WTC11 (cell line): Measurements from ENCODE around the gene ITPR1. TPM values are rescaled to one million over a fixed set of nuclear protein-coding genes. Genes with fewer than 3 reads are reported as not detected.

ENCODE experiments used
- ATAC-seq: fragments of 200-7000 bp; cut with Tn5 transposase; 2 replicates; pipeline ENCODE4 v1.10.0; 2021; ENCODE audit warnings: mild to moderate bottlenecking, moderate library complexity
- CTCF ChIA-PET: fragments of 300-600 bp; sonication (Branson Sonifier 250); formaldehyde crosslinking; loops from one replicate; lab custom pipeline; 2021; ENCODE audit warnings: antibody characterized with exemption; lab: Charles Lee
- POLR2A ChIA-PET: fragments of 350-600 bp; sonication (Branson Sonifier 250); formaldehyde crosslinking; loops from one replicate; lab custom pipeline; 2021; ENCODE audit warnings: antibody characterized with exemption; lab: Charles Lee
- DNase-seq: peaks from one replicate; pipeline ENCODE4 v3.0.0; 2021; ENCODE audit warnings: low spot score
- H3K27ac Mint-ChIP-seq: 2 replicates; pipeline ENCODE4 v1.8.0; 2021; ENCODE audit warnings: mixed read lengths
- H3K27me3 Mint-ChIP-seq: 2 replicates; pipeline ENCODE4 v1.8.0; 2021; ENCODE audit warnings: low read depth, mild to moderate bottlenecking, moderate library complexity, mixed read lengths
- H3K36me3 Mint-ChIP-seq: 2 replicates; pipeline ENCODE4 v1.8.0; 2021; ENCODE audit warnings: mixed read lengths
- H3K4me1 Mint-ChIP-seq: 2 replicates; pipeline ENCODE4 v1.8.0; 2022; ENCODE audit warnings: mixed read lengths
- H3K4me3 Mint-ChIP-seq: 2 replicates; pipeline ENCODE4 v1.8.0; 2021; ENCODE audit warnings: mild to moderate bottlenecking, moderate library complexity, mixed read lengths
- H3K9me3 Mint-ChIP-seq: 2 replicates; pipeline ENCODE4 v1.8.0; 2021; ENCODE audit warnings: mixed read lengths
- ERG ChIP-seq: fragments of 250-450 bp; sonication (Bioruptor Pico); IDR thresholded peaks from 2 replicates; pipeline ENCODE4 v1.8.0; 2021; ENCODE audit warnings: mild to moderate bottlenecking
- FOXP4 ChIP-seq: sonication (generic); formaldehyde crosslinking; IDR thresholded peaks from 2 replicates; pipeline ENCODE4 v1.8.0; 2022; ENCODE audit warnings: mild to moderate bottlenecking, missing genetic modification reagents
- MXD4 ChIP-seq: fragments of 250-450 bp; sonication (Bioruptor Pico); IDR thresholded peaks from 2 replicates; pipeline ENCODE4 v1.8.0; 2021; ENCODE audit warnings: mild to moderate bottlenecking, moderate library complexity, borderline replicate concordance
- SP1 ChIP-seq: sonication (generic); formaldehyde crosslinking; conservative IDR thresholded peaks from 2 replicates; pipeline ENCODE4 v1.8.1; 2022; ENCODE audit warnings: missing genetic modification reagents
- USF2 ChIP-seq: sonication (generic); formaldehyde crosslinking; IDR thresholded peaks from 2 replicates; pipeline ENCODE4 v1.8.1; 2023; ENCODE audit warnings: mild to moderate bottlenecking, missing genetic modification reagents, moderate library complexity
- ZMAT4 ChIP-seq: fragments of 250-450 bp; sonication (Bioruptor Pico); IDR thresholded peaks from 2 replicates; pipeline ENCODE4 v1.9.0; 2021; ENCODE audit warnings: mild to moderate bottlenecking
- total RNA-seq: library from RNA; stranded (reverse); gene quantifications from 3 replicates; pipeline ENCODE4 v1.2.3, GENCODE V29; 2021
- TF ChIP-seq, protein P1 (sequence below): sonication (generic); formaldehyde crosslinking; IDR thresholded peaks from 2 replicates; pipeline ENCODE4 v1.8.0; 2023; ENCODE audit warnings: mild to moderate bottlenecking, missing genetic modification reagents
- TF ChIP-seq, protein P2 (sequence below): fragments of 250-450 bp; sonication (Bioruptor Pico); IDR thresholded peaks from 2 replicates; pipeline ENCODE4 v1.9.0; 2021; ENCODE audit warnings: mild to moderate bottlenecking
- TF ChIP-seq, protein P3 (sequence below): sonication (generic); formaldehyde crosslinking; IDR thresholded peaks from 2 replicates; pipeline ENCODE4 v1.8.0; 2023; ENCODE audit warnings: missing genetic modification reagents, mild to moderate bottlenecking, borderline replicate concordance
- TF ChIP-seq, protein P4 (sequence below): sonication (generic); formaldehyde crosslinking; IDR thresholded peaks from 2 replicates; pipeline ENCODE4 v1.8.0; 2023; ENCODE audit warnings: missing genetic modification reagents

ITPR1 gene
- total RNA-seq, 1 experiment from 2014 or later: 11.8 TPM

GRCh38 chr3:4708230-4708629 is 215.1 kb downstream of the ITPR1 start:
- ChIA-PET POLR2A (no interaction called here), CTCF (no interaction called here)
- no peaks in the 10 kb centered on the region for H3K9me3 Mint-ChIP-seq
- peaks cover 59% of the 10 kb centered on the region for H3K4me1 Mint-ChIP-seq
- DNase-seq (no peak), ATAC-seq (peak; percentile 37)
- no peak overlapping the region for H3K4me3 Mint-ChIP-seq
- TF ChIP-seq MXD4 (no peak), ERG (CRISPR knock-in tag) (no peak), USF2 (CRISPR knock-in tag) (no peak), FOXP4 (CRISPR knock-in tag) (no peak), ZMAT4 (CRISPR knock-in tag) (no peak), SP1 (no peak)
- TF ChIP-seq, protein P1, sequence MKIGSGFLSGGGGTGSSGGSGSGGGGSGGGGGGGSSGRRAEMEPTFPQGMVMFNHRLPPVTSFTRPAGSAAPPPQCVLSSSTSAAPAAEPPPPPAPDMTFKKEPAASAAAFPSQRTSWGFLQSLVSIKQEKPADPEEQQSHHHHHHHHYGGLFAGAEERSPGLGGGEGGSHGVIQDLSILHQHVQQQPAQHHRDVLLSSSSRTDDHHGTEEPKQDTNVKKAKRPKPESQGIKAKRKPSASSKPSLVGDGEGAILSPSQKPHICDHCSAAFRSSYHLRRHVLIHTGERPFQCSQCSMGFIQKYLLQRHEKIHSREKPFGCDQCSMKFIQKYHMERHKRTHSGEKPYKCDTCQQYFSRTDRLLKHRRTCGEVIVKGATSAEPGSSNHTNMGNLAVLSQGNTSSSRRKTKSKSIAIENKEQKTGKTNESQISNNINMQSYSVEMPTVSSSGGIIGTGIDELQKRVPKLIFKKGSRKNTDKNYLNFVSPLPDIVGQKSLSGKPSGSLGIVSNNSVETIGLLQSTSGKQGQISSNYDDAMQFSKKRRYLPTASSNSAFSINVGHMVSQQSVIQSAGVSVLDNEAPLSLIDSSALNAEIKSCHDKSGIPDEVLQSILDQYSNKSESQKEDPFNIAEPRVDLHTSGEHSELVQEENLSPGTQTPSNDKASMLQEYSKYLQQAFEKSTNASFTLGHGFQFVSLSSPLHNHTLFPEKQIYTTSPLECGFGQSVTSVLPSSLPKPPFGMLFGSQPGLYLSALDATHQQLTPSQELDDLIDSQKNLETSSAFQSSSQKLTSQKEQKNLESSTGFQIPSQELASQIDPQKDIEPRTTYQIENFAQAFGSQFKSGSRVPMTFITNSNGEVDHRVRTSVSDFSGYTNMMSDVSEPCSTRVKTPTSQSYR (CRISPR knock-in tag): no peak
- TF ChIP-seq, protein P2, sequence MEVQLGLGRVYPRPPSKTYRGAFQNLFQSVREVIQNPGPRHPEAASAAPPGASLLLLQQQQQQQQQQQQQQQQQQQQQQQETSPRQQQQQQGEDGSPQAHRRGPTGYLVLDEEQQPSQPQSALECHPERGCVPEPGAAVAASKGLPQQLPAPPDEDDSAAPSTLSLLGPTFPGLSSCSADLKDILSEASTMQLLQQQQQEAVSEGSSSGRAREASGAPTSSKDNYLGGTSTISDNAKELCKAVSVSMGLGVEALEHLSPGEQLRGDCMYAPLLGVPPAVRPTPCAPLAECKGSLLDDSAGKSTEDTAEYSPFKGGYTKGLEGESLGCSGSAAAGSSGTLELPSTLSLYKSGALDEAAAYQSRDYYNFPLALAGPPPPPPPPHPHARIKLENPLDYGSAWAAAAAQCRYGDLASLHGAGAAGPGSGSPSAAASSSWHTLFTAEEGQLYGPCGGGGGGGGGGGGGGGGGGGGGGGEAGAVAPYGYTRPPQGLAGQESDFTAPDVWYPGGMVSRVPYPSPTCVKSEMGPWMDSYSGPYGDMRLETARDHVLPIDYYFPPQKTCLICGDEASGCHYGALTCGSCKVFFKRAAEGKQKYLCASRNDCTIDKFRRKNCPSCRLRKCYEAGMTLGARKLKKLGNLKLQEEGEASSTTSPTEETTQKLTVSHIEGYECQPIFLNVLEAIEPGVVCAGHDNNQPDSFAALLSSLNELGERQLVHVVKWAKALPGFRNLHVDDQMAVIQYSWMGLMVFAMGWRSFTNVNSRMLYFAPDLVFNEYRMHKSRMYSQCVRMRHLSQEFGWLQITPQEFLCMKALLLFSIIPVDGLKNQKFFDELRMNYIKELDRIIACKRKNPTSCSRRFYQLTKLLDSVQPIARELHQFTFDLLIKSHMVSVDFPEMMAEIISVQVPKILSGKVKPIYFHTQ (CRISPR knock-in tag): no peak
- TF ChIP-seq, protein P3, sequence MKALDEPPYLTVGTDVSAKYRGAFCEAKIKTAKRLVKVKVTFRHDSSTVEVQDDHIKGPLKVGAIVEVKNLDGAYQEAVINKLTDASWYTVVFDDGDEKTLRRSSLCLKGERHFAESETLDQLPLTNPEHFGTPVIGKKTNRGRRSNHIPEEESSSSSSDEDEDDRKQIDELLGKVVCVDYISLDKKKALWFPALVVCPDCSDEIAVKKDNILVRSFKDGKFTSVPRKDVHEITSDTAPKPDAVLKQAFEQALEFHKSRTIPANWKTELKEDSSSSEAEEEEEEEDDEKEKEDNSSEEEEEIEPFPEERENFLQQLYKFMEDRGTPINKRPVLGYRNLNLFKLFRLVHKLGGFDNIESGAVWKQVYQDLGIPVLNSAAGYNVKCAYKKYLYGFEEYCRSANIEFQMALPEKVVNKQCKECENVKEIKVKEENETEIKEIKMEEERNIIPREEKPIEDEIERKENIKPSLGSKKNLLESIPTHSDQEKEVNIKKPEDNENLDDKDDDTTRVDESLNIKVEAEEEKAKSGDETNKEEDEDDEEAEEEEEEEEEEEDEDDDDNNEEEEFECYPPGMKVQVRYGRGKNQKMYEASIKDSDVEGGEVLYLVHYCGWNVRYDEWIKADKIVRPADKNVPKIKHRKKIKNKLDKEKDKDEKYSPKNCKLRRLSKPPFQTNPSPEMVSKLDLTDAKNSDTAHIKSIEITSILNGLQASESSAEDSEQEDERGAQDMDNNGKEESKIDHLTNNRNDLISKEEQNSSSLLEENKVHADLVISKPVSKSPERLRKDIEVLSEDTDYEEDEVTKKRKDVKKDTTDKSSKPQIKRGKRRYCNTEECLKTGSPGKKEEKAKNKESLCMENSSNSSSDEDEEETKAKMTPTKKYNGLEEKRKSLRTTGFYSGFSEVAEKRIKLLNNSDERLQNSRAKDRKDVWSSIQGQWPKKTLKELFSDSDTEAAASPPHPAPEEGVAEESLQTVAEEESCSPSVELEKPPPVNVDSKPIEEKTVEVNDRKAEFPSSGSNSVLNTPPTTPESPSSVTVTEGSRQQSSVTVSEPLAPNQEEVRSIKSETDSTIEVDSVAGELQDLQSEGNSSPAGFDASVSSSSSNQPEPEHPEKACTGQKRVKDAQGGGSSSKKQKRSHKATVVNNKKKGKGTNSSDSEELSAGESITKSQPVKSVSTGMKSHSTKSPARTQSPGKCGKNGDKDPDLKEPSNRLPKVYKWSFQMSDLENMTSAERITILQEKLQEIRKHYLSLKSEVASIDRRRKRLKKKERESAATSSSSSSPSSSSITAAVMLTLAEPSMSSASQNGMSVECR (CRISPR knock-in tag): no peak
- TF ChIP-seq, protein P4, sequence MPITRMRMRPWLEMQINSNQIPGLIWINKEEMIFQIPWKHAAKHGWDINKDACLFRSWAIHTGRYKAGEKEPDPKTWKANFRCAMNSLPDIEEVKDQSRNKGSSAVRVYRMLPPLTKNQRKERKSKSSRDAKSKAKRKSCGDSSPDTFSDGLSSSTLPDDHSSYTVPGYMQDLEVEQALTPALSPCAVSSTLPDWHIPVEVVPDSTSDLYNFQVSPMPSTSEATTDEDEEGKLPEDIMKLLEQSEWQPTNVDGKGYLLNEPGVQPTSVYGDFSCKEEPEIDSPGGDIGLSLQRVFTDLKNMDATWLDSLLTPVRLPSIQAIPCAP (CRISPR knock-in tag): no peak
- H3K27me3 Mint-ChIP-seq: no peaks in the 10 kb centered on the region
- H3K27ac Mint-ChIP-seq: peak overlapping the region; percentile 59
- H3K36me3 Mint-ChIP-seq: peaks cover 7% of the 10 kb centered on the region
